Progenitor cell of endocrine pancreas (in vitro differentiated cells): Measurements from ENCODE around the gene PTGDR2. TPM values are rescaled to one million over a fixed set of nuclear protein-coding genes. Genes with fewer than 3 reads are reported as not detected.

ENCODE experiments used
- DNase-seq: peaks from one replicate; pipeline ENCODE4 v3.0.0; 2021; ENCODE audit warnings: low spot score; ENCODE audit not compliant: unreplicated experiment
- H3K27ac Mint-ChIP-seq: 2 replicates; pipeline ENCODE4 v1.8.0; 2021; ENCODE audit warnings: mild to moderate bottlenecking, moderate library complexity, mixed read lengths
- H3K27me3 Mint-ChIP-seq: 2 replicates; pipeline ENCODE4 v1.8.0; 2021; ENCODE audit warnings: mixed read lengths
- H3K36me3 Mint-ChIP-seq: 2 replicates; pipeline ENCODE4 v1.8.0; 2022; ENCODE audit warnings: mixed read lengths; ENCODE audit not compliant: insufficient read depth
- H3K4me1 Mint-ChIP-seq: 2 replicates; pipeline ENCODE4 v1.8.0; 2021; ENCODE audit warnings: low read depth, mixed read lengths
- H3K4me3 Mint-ChIP-seq: 2 replicates; pipeline ENCODE4 v1.8.0; 2021; ENCODE audit warnings: low read depth, mild to moderate bottlenecking, moderate library complexity, mixed read lengths
- H3K9me3 Mint-ChIP-seq: 2 replicates; pipeline ENCODE4 v1.8.0; 2021; ENCODE audit warnings: low read depth, mixed read lengths
- CTCF ChIP-seq: fragments of 200-600 bp; sonication (generic); IDR thresholded peaks from one replicate; pipeline ENCODE4 v1.5.0; 2021; ENCODE audit warnings: antibody characterized with exemption, mild to moderate bottlenecking; ENCODE audit not compliant: unreplicated experiment
- total RNA-seq: library from RNA; stranded (reverse); gene quantifications from 2 replicates; pipeline ENCODE4 v1.2.1, GENCODE V29; 2021

The PTGDR2 gene
- total RNA-seq, 1 donor from 2014 or later: 2.0 TPM

- no peak for DNase-seq
- H3K4me3 Mint-ChIP-seq: no peak overlapping the region
- no peaks in the 10 kb centered on the region for H3K36me3 Mint-ChIP-seq
- no peaks in the 10 kb centered on the region for H3K4me1 Mint-ChIP-seq
- H3K27ac Mint-ChIP-seq: no peak overlapping the region
- peaks cover 35% of the 10 kb centered on the region for H3K27me3 Mint-ChIP-seq
- no peak for TF ChIP-seq CTCF
- no peaks in the 10 kb centered on the region for H3K9me3 Mint-ChIP-seq
Observed at GRCh38 chr11:60801194-60801593, 54.6 kb downstream of the PTGDR2 start.

Other genes starting within 250 kb of the PTGDR2 start
- gene MS4A8, start 156.3 kb downstream of the PTGDR2 start, total RNA-seq: 5.1 and 6.0 TPM in 2 replicates
- gene MS4A18, start 131.2 kb downstream of the PTGDR2 start, total RNA-seq: not detected in 2 replicates
- not detected in 2 replicates for gene MS4A15, start 99.1 kb downstream of the PTGDR2 start, total RNA-seq
- gene MS4A10, start 70.6 kb downstream of the PTGDR2 start, total RNA-seq: not detected in 2 replicates
- gene CCDC86, start 13.8 kb downstream of the PTGDR2 start, total RNA-seq: 22.7 and 22.8 TPM in 2 replicates
- gene ZP1, start 11.6 kb upstream of the PTGDR2 start, total RNA-seq: not detected in 2 replicates
- 102 and 111 TPM in 2 replicates for gene PRPF19, start 50.6 kb upstream of the PTGDR2 start, total RNA-seq
- gene TMEM109, start 58.2 kb upstream of the PTGDR2 start, total RNA-seq: 45.7 and 48.7 TPM in 2 replicates
- 261 and 292 TPM in 2 replicates for gene TMEM132A, start 68.5 kb upstream of the PTGDR2 start, total RNA-seq
- 4.8 and 6.2 TPM in 2 replicates for gene SLC15A3, start 96.2 kb upstream of the PTGDR2 start, total RNA-seq
- gene CD6, start 115.7 kb upstream of the PTGDR2 start, total RNA-seq: 0.55 and 0.62 TPM in 2 replicates
- gene CD5, start 246.5 kb upstream of the PTGDR2 start, total RNA-seq: not detected in 2 replicates